A549 (cell line): Measurements from ENCODE around the gene NMT1. TPM values are rescaled to one million over a fixed set of nuclear protein-coding genes. Genes with fewer than 3 reads are reported as not detected.

Experiments
- ATAC-seq, 2 experiments: fragments of 200-7000 bp in 1 of 2; fragments of >200 bp in 1 of 2; cut with Nextera tagmentation in 1 of 2; cut with Tn5 transposase in 1 of 2; 3 replicates each; pipeline versions ENCODE4 v1.8.0 to v1.9.1; 2018 to 2020; ENCODE audit warnings: mild to moderate bottlenecking in 1 of 2, moderate library complexity in 1 of 2
- CTCF ChIA-PET: fragments of 300-600 bp; sonication (Branson Sonifier 250); formaldehyde crosslinking; extraction: SDS; loops from one replicate; lab custom pipeline; 2021; ENCODE audit warnings: antibody characterized with exemption, inconsistent platforms; lab: Yijun Ruan, JAX
- POLR2A ChIA-PET: fragments of 350-600 bp; formaldehyde crosslinking; extraction: SDS; loops from one replicate; lab custom pipeline; 2021; ENCODE audit warnings: antibody characterized with exemption, inconsistent platforms; lab: Yijun Ruan, JAX
- DNase-seq, 2 experiments: peaks; one replicate each; pipeline versions ENCODE4 v3.0.0 to v3.0.0-alpha.2; 2011 to 2016; ENCODE audit warnings: low read depth in 1 of 2, low spot score in 1 of 2
- FAIRE-seq: peaks from 2 replicates; lab custom pipeline; 2011; peaks lifted over from hg19 to GRCh38; lab: Jason Lieb, UNC
- H3K27ac ChIP-seq, 2 experiments: fragments of >200 bp; sonication (Bioruptor Twin); formaldehyde crosslinking; 3 replicates each; pipeline ENCODE4 v1.5.1; 2016 to 2017
- H3K4me1 ChIP-seq: fragments of >200 bp; sonication (Bioruptor Twin); formaldehyde crosslinking; 3 replicates; pipeline ENCODE4 v1.6.1; 2016
- H3K4me2 ChIP-seq: fragments of >200 bp; sonication (Bioruptor Twin); formaldehyde crosslinking; 3 replicates; pipeline ENCODE4 v1.6.1; 2016
- H3K4me3 ChIP-seq: fragments of >200 bp; sonication (Bioruptor Twin); formaldehyde crosslinking; 3 replicates; pipeline ENCODE4 v1.5.1; 2016
- H3K9me3 ChIP-seq: fragments of >200 bp; sonication (Bioruptor Twin); formaldehyde crosslinking; 3 replicates; pipeline ENCODE4 v1.6.1; 2016
- BCL3 ChIP-seq: fragments of >200 bp; sonication (Bioruptor Twin); formaldehyde crosslinking; IDR thresholded peaks from 3 replicates; pipeline ENCODE4 v1.6.1; 2016
- BHLHE40 ChIP-seq: IDR thresholded peaks from 2 replicates; pipeline ENCODE4 v1.6.1; 2012; ENCODE audit warnings: low read depth, low read length, inconsistent platforms
- CBX8 ChIP-seq: fragments of 200-600 bp; sonication (generic); IDR thresholded peaks from 2 replicates; pipeline ENCODE4 v1.6.1; 2016
- CHD4 ChIP-seq: fragments of 200-600 bp; sonication (generic); IDR thresholded peaks from 2 replicates; pipeline ENCODE4 v1.6.1; 2016; ENCODE audit warnings: antibody characterized with exemption, mild to moderate bottlenecking, borderline replicate concordance
- ESRRA ChIP-seq: fragments of 150-350 bp; IDR thresholded peaks from 2 replicates; pipeline ENCODE4 v1.6.1; 2014; ENCODE audit warnings: mild to moderate bottlenecking, low read length, borderline replicate concordance
- FOSB ChIP-seq: fragments of 250-450 bp; sonication (Bioruptor Pico); IDR thresholded peaks from 2 replicates; pipeline ENCODE4 v1.5.0; 2020; ENCODE audit warnings: mild to moderate bottlenecking, moderate library complexity
- HEYL ChIP-seq: fragments of 250-450 bp; sonication (Bioruptor Pico); IDR thresholded peaks from 2 replicates; pipeline ENCODE4 v1.8.0; 2021; ENCODE audit warnings: mild to moderate bottlenecking, moderate library complexity
- HOXA7 ChIP-seq: fragments of 250-450 bp; sonication (Bioruptor Pico); IDR thresholded peaks from 2 replicates; pipeline ENCODE4 v1.5.0; 2020; ENCODE audit warnings: mild to moderate bottlenecking, moderate library complexity
- KDM5A ChIP-seq: fragments of 200-600 bp; sonication (generic); IDR thresholded peaks from 2 replicates; pipeline ENCODE4 v1.6.1; 2016; ENCODE audit warnings: antibody characterized with exemption, mild to moderate bottlenecking
- MAFK ChIP-seq: fragments of 450-650 bp; IDR thresholded peaks from 2 replicates; pipeline ENCODE4 v1.6.1; 2014; ENCODE audit not compliant: partially characterized antibody
- MAZ ChIP-seq: fragments of 150-350 bp; IDR thresholded peaks from 2 replicates; pipeline ENCODE4 v1.6.1; 2014; ENCODE audit warnings: antibody characterized with exemption, low read depth, low read length, borderline replicate concordance
- POLR2A ChIP-seq: IDR thresholded peaks from 2 replicates; pipeline ENCODE4 v1.6.1; 2012; ENCODE audit warnings: mild to moderate bottlenecking, low read length
- RAD21 ChIP-seq, 2 experiments: fragments of >200 bp in 1 of 2; sonication (Bioruptor Twin) in 1 of 2; formaldehyde crosslinking in 1 of 2; IDR thresholded peaks in 1 of 2; conservative IDR thresholded peaks in 1 of 2; 2 replicates in 1 of 2; 3 replicates in 1 of 2; pipeline ENCODE4 v1.6.1; 2012 to 2018; ENCODE audit warnings: inconsistent platforms in 1 of 2
- RARB ChIP-seq: fragments of 250-450 bp; sonication (Bioruptor Pico); IDR thresholded peaks from 2 replicates; pipeline ENCODE4 v1.8.0; 2021; ENCODE audit warnings: mild to moderate bottlenecking, moderate library complexity
- RCOR1 ChIP-seq: fragments of 150-350 bp; IDR thresholded peaks from 2 replicates; pipeline ENCODE4 v1.6.1; 2014; ENCODE audit warnings: antibody characterized with exemption, low read length, low read depth
- TFCP2L1 ChIP-seq: fragments of 250-450 bp; sonication (Bioruptor Pico); IDR thresholded peaks from 2 replicates; pipeline ENCODE4 v1.5.0; 2021; ENCODE audit warnings: mild to moderate bottlenecking
- USF2 ChIP-seq: fragments of 450-650 bp; IDR thresholded peaks from 2 replicates; pipeline ENCODE4 v1.6.1; 2014; ENCODE audit warnings: antibody characterized with exemption
- ZFP36 ChIP-seq: fragments of 450-650 bp; IDR thresholded peaks from 2 replicates; pipeline ENCODE4 v1.6.1; 2014; ENCODE audit warnings: borderline replicate concordance; ENCODE audit not compliant: partially characterized antibody
- ZNF302 ChIP-seq: fragments of 250-450 bp; sonication (Bioruptor Pico); IDR thresholded peaks from 2 replicates; pipeline ENCODE4 v1.9.0; 2021; ENCODE audit warnings: inconsistent platforms, mild to moderate bottlenecking, moderate library complexity
- ZSCAN20 ChIP-seq: fragments of 250-450 bp; sonication (Bioruptor Pico); IDR thresholded peaks from 2 replicates; pipeline ENCODE4 v1.8.0; 2022; ENCODE audit warnings: mild to moderate bottlenecking, moderate library complexity
- WGBS: methylation state at CpG from one replicate; pipeline ENCODE4 v1.1.6; 2017; ENCODE audit errors: missing lambda C conversion rate; 5-methylcytosine and 5-hydroxymethylcytosine counted together
- polyA plus RNA-seq, 4 experiments: library from polyadenylated mRNA; depleted of rRNA in 3 of 4; stranded (reverse); fragments of >200 nt; fragmentation: RNase III in 1 of 4; extraction: RNeasy Plus Mini Kit Qiagen cat#74134 plus additional on column Dnase treatment in 1 of 4; gene quantifications; 2 replicates in 3 of 4; 3 replicates in 1 of 4; pipeline ENCODE4 v1.2.3, GENCODE V29; 2011 to 2017
- TF ChIP-seq, protein P1 (sequence below): fragments of >200 bp; sonication (Bioruptor Twin); formaldehyde crosslinking; IDR thresholded peaks from 3 replicates; pipeline ENCODE4 v1.5.1; 2016

NMT1 gene
- polyA plus RNA-seq, 2 of the 4 experiments (the other 2 are of a cell fraction), result 82.9 to 270 TPM

DNA sequence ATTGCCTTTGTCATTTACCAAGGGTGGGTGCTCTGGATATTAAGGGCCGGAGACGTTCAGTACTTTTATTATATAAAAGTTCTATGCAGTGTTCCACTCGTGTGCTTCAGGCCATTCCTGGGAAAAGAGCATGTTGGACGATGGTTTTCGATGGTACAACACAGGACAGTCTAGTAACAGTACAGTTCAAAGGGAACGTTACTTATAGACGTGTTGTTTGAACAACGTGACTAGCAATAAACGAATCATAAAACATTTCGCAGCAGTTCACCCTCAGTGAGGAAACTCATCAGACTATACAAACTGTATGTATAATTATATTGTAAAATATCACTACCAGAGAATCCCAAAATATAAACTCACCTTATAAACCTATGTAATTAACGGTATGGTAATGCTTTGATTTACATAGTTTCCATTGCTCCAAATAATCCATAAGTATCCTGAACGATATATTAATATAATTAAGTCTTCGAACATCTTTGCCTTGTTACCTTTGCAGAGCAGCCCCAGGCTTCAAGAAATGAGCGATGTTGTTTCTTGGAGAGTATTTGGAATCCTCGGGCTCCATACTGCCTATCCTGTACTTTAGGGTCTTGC is 589 bp downstream of the NMT1 start:
- ATAC-seq (peak in 1 of 2 experiments; percentile 14; a peak in 2 of 6 replicates), DNase-seq (no peak), FAIRE-seq (no peak)
- peak overlapping the region; percentile 94 for H3K4me2 ChIP-seq
- TF ChIP-seq TFCP2L1 (CRISPR knock-in tag) (peak; percentile 34; the same call in 1 of the 2 replicates), RARB (CRISPR knock-in tag) (no peak), HOXA7 (CRISPR knock-in tag) (0 out of 2 replicates have a peak, but pooled peaks have one; percentile 64), FOSB (CRISPR knock-in tag) (0 out of 2 replicates have a peak, but pooled peaks have one; percentile 51)
- 7% methylated on average over 15 of the region's 15 CpGs for WGBS
- POLR2A ChIA-PET, result interaction anchor here (0.6 to 2.3 kb wide), 24 partner anchors 8 to 255 kb away, joined by 3 to 74 read pairs (median 6); partner anchors contain the start of genes ACBD4, DCAKD, EFTUD2 and HEXIM1
- H3K9me3 ChIP-seq, result no peaks in the 10 kb centered on the region
- peaks cover 16% of the 10 kb centered on the region for H3K4me1 ChIP-seq
- H3K4me3 ChIP-seq, result peak overlapping the region; percentile 67
- H3K27ac ChIP-seq, result peak overlapping the region; percentile 87 to 91
- CTCF ChIA-PET, result interaction anchor here (0.9 to 6.1 kb wide), 11 partner anchors 11 to 183 kb away, joined by 3 to 43 read pairs (median 6); partner anchors contain the start of gene ACBD4

DNA sequence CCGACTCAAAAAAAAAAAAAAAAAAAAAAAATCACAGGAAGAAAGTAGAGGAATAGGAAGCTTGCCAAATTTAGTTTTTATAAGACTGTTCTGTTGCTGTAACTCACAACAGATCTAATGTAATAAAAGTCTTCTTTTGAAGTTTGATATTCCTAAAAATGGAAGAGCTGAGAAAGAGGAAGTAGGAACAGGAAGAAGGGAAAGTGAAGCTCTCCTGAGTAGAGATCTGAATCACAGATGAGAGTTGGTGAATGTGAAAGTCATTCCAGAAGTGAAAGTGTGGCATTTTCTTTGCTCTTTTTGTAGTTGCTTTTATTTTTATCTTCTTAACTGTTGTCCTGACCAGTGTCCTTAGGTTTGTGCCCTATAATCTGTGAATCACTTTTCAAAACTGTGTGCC is 2.1 kb downstream of the NMT1 start:
- Histone ChIP-seq H3K4me3 (no peak overlapping the region), H3K9me3 (no peaks in the 10 kb centered on the region), H3K4me2 (0 out of 3 replicates have a peak overlapping the region, but pooled peaks have one; percentile 94), H3K4me1 (peaks cover 16% of the 10 kb centered on the region), H3K27ac (no peak overlapping the region)
- ChIA-PET POLR2A (interaction anchor here (0.6 kb wide), 1 partner anchor 10 kb away, joined by 3 read pairs; no protein-coding TSS in a partner anchor), CTCF (interaction anchor here (0.7 to 6.1 kb wide), 11 partner anchors 9 to 184 kb away, joined by 3 to 43 read pairs (median 6); partner anchors contain the start of gene ACBD4)
- no peak for DNase-seq
- FAIRE-seq, result no peak
- no peak for TF ChIP-seq RAD21 (conservative IDR thresholded peaks at IDR 0.05 in 1 of 2, IDR thresholded peaks at IDR 0.05 in 1 of 2)
- no peak for TF ChIP-seq KDM5A
- TF ChIP-seq MAZ, result no peak
- no peak for TF ChIP-seq FOSB (CRISPR knock-in tag)
- TF ChIP-seq HEYL (CRISPR knock-in tag), result no peak
- no peak for TF ChIP-seq MAFK
- TF ChIP-seq RCOR1, result no peak
- TF ChIP-seq ZNF302, result no peak
- TF ChIP-seq USF2, result no peak
- no peak for TF ChIP-seq BCL3
- TF ChIP-seq POLR2A, result no peak
- TF ChIP-seq CBX8, result no peak
- no peak for TF ChIP-seq HOXA7 (CRISPR knock-in tag)
- no peak for TF ChIP-seq ZSCAN20 (CRISPR knock-in tag)
- TF ChIP-seq BHLHE40, result no peak
- TF ChIP-seq ZFP36, result no peak
- TF ChIP-seq, protein P1, sequence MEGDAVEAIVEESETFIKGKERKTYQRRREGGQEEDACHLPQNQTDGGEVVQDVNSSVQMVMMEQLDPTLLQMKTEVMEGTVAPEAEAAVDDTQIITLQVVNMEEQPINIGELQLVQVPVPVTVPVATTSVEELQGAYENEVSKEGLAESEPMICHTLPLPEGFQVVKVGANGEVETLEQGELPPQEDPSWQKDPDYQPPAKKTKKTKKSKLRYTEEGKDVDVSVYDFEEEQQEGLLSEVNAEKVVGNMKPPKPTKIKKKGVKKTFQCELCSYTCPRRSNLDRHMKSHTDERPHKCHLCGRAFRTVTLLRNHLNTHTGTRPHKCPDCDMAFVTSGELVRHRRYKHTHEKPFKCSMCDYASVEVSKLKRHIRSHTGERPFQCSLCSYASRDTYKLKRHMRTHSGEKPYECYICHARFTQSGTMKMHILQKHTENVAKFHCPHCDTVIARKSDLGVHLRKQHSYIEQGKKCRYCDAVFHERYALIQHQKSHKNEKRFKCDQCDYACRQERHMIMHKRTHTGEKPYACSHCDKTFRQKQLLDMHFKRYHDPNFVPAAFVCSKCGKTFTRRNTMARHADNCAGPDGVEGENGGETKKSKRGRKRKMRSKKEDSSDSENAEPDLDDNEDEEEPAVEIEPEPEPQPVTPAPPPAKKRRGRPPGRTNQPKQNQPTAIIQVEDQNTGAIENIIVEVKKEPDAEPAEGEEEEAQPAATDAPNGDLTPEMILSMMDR, result no peak
- TF ChIP-seq ESRRA, result no peak
- no peak for TF ChIP-seq CHD4
- WGBS, result 100% methylated on average over 1 of the region's 1 CpG
- no peak for ATAC-seq
